HG03064 (cell line): ENCODE results near the gene DENND4C.
A peak's percentile ranks its signal among the peaks of the same experiment; 100 is the strongest.
"Not testable (repeated sequence)": the region's sequence is repeated elsewhere in the genome, so short reads cannot be mapped to it uniquely, and the experiment has no call there.

Experiments
- ATAC-seq: cut with Tn5 transposase; IDR thresholded peaks from one replicate; pipeline ENCODE4 v1.9.1; 2021; ENCODE audit warnings: low read depth; ENCODE audit not compliant: unreplicated experiment

The DENND4C gene

GRCh38 chr9:19408693-19409400 is 178.4 kb downstream of the DENND4C start, which contains the start of gene ACER2:
Gene ACER2 (plus strand): TSS chr9:19409009. CDS start chr9:19409085, 76 bp downstream.
- ATAC-seq = peak; percentile 88

- peak; percentile 25 for ATAC-seq
Observed at GRCh38 chr9:19409401-19410194, 179.1 kb downstream of the DENND4C start.

GRCh38 chr9:19410195-19410503 is 179.7 kb downstream of the DENND4C start:
- no peak for ATAC-seq

- no peak for ATAC-seq
Observed at GRCh38 chr9:19410594-19410993, 180.1 kb downstream of the DENND4C start.

- ATAC-seq = no peak
Observed at GRCh38 chr9:19411316-19411715, 180.8 kb downstream of the DENND4C start.

GRCh38 chr9:19413456-19413855 is 183.0 kb downstream of the DENND4C start:
- ATAC-seq = not testable (repeated sequence)

- no peak for ATAC-seq
Observed at GRCh38 chr9:19416143-19416542, 185.7 kb downstream of the DENND4C start.

- no peak for ATAC-seq
Observed at GRCh38 chr9:19420877-19421276, 190.4 kb downstream of the DENND4C start.
